ENCODE measurements around the gene URB2.
"Not testable (repeated sequence)": the region's sequence is repeated elsewhere in the genome, so short reads cannot be mapped to it uniquely, and the experiment has no call there.

DNA sequence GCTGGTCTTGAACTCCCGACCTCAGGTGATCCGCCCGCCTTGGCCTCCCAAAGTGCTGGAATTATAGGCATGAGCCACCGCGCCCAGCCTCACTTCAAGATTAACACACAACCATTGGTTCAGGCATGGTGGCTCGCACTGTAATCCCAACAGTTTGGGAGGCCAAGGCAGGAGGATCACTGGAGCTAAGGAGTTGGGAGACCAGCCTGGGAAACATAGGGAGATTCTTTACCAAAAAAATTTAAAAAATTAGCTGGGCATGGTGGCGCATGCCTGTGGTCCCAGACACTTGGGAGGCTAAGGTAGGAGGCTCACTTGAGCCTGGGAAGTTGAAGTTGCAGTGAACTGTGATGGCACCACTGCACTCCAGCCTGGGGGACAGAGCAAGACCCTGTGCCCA, 30.2 kb upstream of the URB2 start:
- not testable (repeated sequence) for TF ChIP-seq POLR2A (IDR thresholded peaks at IDR 0.05)
- TF ChIP-seq, protein P1, sequence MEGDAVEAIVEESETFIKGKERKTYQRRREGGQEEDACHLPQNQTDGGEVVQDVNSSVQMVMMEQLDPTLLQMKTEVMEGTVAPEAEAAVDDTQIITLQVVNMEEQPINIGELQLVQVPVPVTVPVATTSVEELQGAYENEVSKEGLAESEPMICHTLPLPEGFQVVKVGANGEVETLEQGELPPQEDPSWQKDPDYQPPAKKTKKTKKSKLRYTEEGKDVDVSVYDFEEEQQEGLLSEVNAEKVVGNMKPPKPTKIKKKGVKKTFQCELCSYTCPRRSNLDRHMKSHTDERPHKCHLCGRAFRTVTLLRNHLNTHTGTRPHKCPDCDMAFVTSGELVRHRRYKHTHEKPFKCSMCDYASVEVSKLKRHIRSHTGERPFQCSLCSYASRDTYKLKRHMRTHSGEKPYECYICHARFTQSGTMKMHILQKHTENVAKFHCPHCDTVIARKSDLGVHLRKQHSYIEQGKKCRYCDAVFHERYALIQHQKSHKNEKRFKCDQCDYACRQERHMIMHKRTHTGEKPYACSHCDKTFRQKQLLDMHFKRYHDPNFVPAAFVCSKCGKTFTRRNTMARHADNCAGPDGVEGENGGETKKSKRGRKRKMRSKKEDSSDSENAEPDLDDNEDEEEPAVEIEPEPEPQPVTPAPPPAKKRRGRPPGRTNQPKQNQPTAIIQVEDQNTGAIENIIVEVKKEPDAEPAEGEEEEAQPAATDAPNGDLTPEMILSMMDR (IDR thresholded peaks at IDR 0.05): not testable (repeated sequence)

Data from tibial nerve (tissue), 3 donors.